ENCODE data around the gene TMEM145.
A peak's percentile ranks its signal among the peaks of the same experiment; 100 is the strongest.

DNA sequence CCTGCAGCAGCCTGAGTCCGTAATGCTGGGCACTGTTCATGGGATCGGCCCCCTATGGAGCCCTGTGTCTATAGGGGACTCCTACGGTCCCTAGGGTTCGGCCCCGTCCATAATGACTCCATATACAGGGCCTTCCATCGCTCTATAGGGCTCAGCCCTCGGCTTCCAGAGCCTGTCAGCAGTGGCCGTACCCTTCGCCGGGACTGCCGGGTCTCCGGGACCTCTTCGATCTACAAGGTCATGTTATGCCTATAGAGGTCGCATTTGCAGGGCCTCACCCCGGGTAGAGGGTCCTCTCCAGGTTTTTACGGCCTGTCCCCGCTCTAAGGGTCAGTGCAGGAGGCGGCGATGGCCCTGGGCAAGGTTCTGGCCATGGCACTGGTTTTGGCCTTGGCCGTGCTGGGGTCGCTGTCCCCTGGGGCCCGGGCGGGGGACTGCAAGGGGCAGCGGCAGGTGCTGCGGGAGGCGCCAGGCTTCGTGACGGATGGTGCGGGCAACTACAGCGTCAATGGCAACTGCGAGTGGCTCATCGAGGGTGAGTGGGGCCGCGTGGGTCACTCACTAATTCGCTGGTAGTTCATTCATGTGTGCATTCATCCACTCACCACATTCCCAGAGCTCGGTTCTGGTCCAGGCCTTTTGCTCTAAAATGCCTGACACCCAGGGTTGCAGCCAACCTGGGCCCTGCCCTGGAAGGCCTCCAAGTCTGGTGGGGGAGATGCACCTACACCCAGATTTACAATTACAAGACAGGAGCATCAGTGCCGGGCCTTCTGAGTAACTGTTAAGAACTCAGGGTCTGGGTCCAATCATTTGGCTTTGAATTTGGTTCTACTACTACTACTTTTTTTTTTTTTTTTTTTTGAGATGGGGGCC lies 13.0 kb downstream of the TMEM145 start:
- peak in 2 of 6 experiments; percentile 4 to 20 for TF ChIP-seq CTCF (IDR thresholded peaks at IDR 0.05)
- no peak for TF ChIP-seq POLR2A (IDR thresholded peaks at IDR 0.05)

Data from upper lobe of left lung (tissue), 4 donors.